SK-N-SH (cell line): Measurements from ENCODE around the gene DIPK1A. TPM values are rescaled to one million over a fixed set of nuclear protein-coding genes. Genes with fewer than 3 reads are reported as not detected.

Experiments used
- CTCF ChIA-PET: fragments of 300-600, 350-600 bp; formaldehyde crosslinking; extraction: SDS; loops from one replicate; lab custom pipeline; 2021; lab: Yijun Ruan, JAX
- POLR2A ChIA-PET: fragments of 350-600 bp; sonication (Branson Sonifier 250); formaldehyde crosslinking; extraction: SDS; loops from one replicate; lab custom pipeline; 2020; ENCODE audit warnings: antibody characterized with exemption, inconsistent platforms; lab: Yijun Ruan, JAX
- DNase-seq: peaks from one replicate; pipeline ENCODE4 v3.0.0; 2012
- H2AFZ ChIP-seq: fragments of 200-600 bp; sonication (generic); 2 replicates; pipeline ENCODE4 v1.8.1; 2016; ENCODE audit warnings: antibody characterized with exemption, mild to moderate bottlenecking, low read depth
- H3F3A ChIP-seq: fragments of 200-600 bp; sonication (generic); replicated peaks from 2 replicates; pipeline ENCODE3; 2016; ENCODE audit warnings: antibody characterized with exemption, mild to moderate bottlenecking; ENCODE audit not compliant: insufficient read depth
- H3K27ac ChIP-seq, 2 experiments: fragments of 200-500 bp in 1 of 2; fragments of 200-600 bp in 1 of 2; sonication (Bioruptor generic) in 1 of 2; sonication (generic), shearing (Covaris generic) in 1 of 2; 2 replicates each; pipeline versions ENCODE4 v1.5.1 to v1.6.1; 2014 to 2016; ENCODE audit warnings: low read depth in 2 of 2, inconsistent platforms in 1 of 2, low read length in 1 of 2, mild to moderate bottlenecking in 1 of 2, mixed read lengths in 1 of 2
- H3K27me3 ChIP-seq: fragments of 200-600 bp; sonication (generic), shearing (Covaris generic); 2 replicates; pipeline ENCODE4 v1.6.1; 2016; ENCODE audit warnings: mixed run types; ENCODE audit not compliant: insufficient read depth
- H3K36me3 ChIP-seq, 2 experiments: fragments of 200-500 bp in 1 of 2; fragments of 200-600 bp in 1 of 2; sonication (Bioruptor generic) in 1 of 2; sonication (generic) in 1 of 2; replicated peaks in 1 of 2; 2 replicates each; pipeline versions ENCODE3 to v1.5.1; 2014 to 2016; ENCODE audit warnings: low read length in 1 of 2, mild to moderate bottlenecking in 1 of 2; ENCODE audit not compliant: insufficient read depth in 2 of 2, control insufficient read depth in 1 of 2
- H3K4me1 ChIP-seq, 2 experiments: fragments of 200-500 bp in 1 of 2; fragments of 200-600 bp in 1 of 2; sonication (Bioruptor generic) in 1 of 2; sonication (generic), shearing (Covaris generic) in 1 of 2; 2 replicates each; pipeline versions ENCODE4 v1.5.1 to v1.6.1; 2014 to 2016; ENCODE audit warnings: low read depth in 1 of 2, low read length in 1 of 2, mixed run types in 1 of 2; ENCODE audit not compliant: insufficient read depth in 2 of 2, control insufficient read depth in 1 of 2
- H3K4me2 ChIP-seq: fragments of 200-600 bp; sonication (generic), shearing (Covaris generic); 2 replicates; pipeline ENCODE4 v1.6.1; 2017; ENCODE audit warnings: mixed run types
- H3K4me3 ChIP-seq, 2 experiments: fragments of 200-500 bp in 1 of 2; fragments of 200-600 bp in 1 of 2; sonication (Bioruptor generic) in 1 of 2; sonication (generic), shearing (Covaris generic) in 1 of 2; 2 replicates each; pipeline versions ENCODE4 v1.5.1 to v1.8.1; 2014 to 2016; ENCODE audit warnings: low read depth in 2 of 2, inconsistent platforms in 1 of 2, low read length in 1 of 2, mild to moderate bottlenecking in 1 of 2, mixed read lengths in 1 of 2, moderate library complexity in 1 of 2
- H3K79me2 ChIP-seq: fragments of 200-600 bp; sonication (generic); 2 replicates; pipeline ENCODE4 v1.8.1; 2017; ENCODE audit warnings: mild to moderate bottlenecking; ENCODE audit not compliant: insufficient read depth
- H3K9ac ChIP-seq: fragments of 200-600 bp; sonication (generic); 2 replicates; pipeline ENCODE4 v1.6.1; 2017; ENCODE audit warnings: mixed run types
- H3K9me2 ChIP-seq: fragments of 200-600 bp; sonication (generic); 2 replicates; pipeline ENCODE4 v1.6.1; 2017; ENCODE audit warnings: mixed run types
- H3K9me3 ChIP-seq: fragments of 200-600 bp; sonication (generic); 2 replicates; pipeline ENCODE4 v1.6.1; 2017; ENCODE audit warnings: mixed run types, mild to moderate bottlenecking, moderate library complexity
- H4K20me1 ChIP-seq: fragments of 200-600 bp; sonication (generic); 2 replicates; pipeline ENCODE4 v1.6.1; 2017; ENCODE audit warnings: mild to moderate bottlenecking, mixed run types; ENCODE audit not compliant: insufficient read depth
- CTCF ChIP-seq: fragments of 200-600 bp; sonication (generic); IDR thresholded peaks from 2 replicates; pipeline ENCODE4 v1.6.1; 2017; ENCODE audit warnings: antibody characterized with exemption, mild to moderate bottlenecking, moderate library complexity
- ELF1 ChIP-seq: IDR thresholded peaks from 2 replicates; pipeline ENCODE4 v1.4.0; 2012
- EP300 ChIP-seq, 2 experiments: IDR thresholded peaks; 2 replicates each; pipeline versions ENCODE4 v1.4.0 to v1.6.1; 2012; ENCODE audit warnings: borderline replicate concordance in 1 of 2, low read depth in 1 of 2, low read length in 1 of 2
- FOXJ3 ChIP-seq: sonication (generic); formaldehyde crosslinking; IDR thresholded peaks from 2 replicates; pipeline ENCODE4 v1.5.1; 2020; ENCODE audit warnings: mild to moderate bottlenecking, missing genetic modification reagents
- FOXM1 ChIP-seq: IDR thresholded peaks from 2 replicates; pipeline ENCODE4 v1.4.0; 2012; ENCODE audit warnings: low read depth, mild to moderate bottlenecking
- GATA2 ChIP-seq: sonication (generic); formaldehyde crosslinking; IDR thresholded peaks from 2 replicates; pipeline ENCODE4 v1.5.0; 2020; ENCODE audit warnings: mild to moderate bottlenecking, missing genetic modification reagents
- IRF3 ChIP-seq: fragments of 150-350 bp; IDR thresholded peaks from 2 replicates; pipeline ENCODE4 v1.6.1; 2016; ENCODE audit warnings: mild to moderate bottlenecking, low read depth, low read length
- JUND ChIP-seq: IDR thresholded peaks from 2 replicates; pipeline ENCODE4 v1.4.0; 2012
- MXI1 ChIP-seq: IDR thresholded peaks from 2 replicates; pipeline ENCODE4 v1.6.1; 2012; ENCODE audit warnings: mild to moderate bottlenecking, low read depth, low read length, improper control_type of control experiment
- NFIC ChIP-seq: IDR thresholded peaks from 2 replicates; pipeline ENCODE4 v1.4.0; 2012; ENCODE audit warnings: borderline replicate concordance
- NRF1 ChIP-seq: IDR thresholded peaks from 2 replicates; pipeline ENCODE4 v1.6.1; 2012; ENCODE audit warnings: low read depth, mild to moderate bottlenecking, low read length
- RAD21 ChIP-seq: IDR thresholded peaks from 2 replicates; pipeline ENCODE4 v1.6.1; 2012; ENCODE audit warnings: mild to moderate bottlenecking, low read length
- RCOR1 ChIP-seq: fragments of 150-350 bp; IDR thresholded peaks from 2 replicates; pipeline ENCODE4 v1.6.1; 2017; ENCODE audit warnings: antibody characterized with exemption, low read length
- REST ChIP-seq: IDR thresholded peaks from 2 replicates; pipeline ENCODE4 v1.6.1; 2012; ENCODE audit warnings: mild to moderate bottlenecking, low read depth, low read length, moderate library complexity
- RFX5 ChIP-seq: IDR thresholded peaks from 2 replicates; pipeline ENCODE4 v1.6.1; 2012; ENCODE audit warnings: mild to moderate bottlenecking, improper control_type of control experiment, low read length
- RXRA ChIP-seq: IDR thresholded peaks from 2 replicates; pipeline ENCODE4 v1.4.0; 2012; ENCODE audit warnings: low read depth, mild to moderate bottlenecking, borderline replicate concordance
- TAF1 ChIP-seq: IDR thresholded peaks from 2 replicates; pipeline ENCODE4 v1.6.1; 2012; ENCODE audit warnings: low read depth, mild to moderate bottlenecking, low read length, moderate library complexity, borderline replicate concordance
- TCF12 ChIP-seq: IDR thresholded peaks from 2 replicates; pipeline ENCODE4 v1.4.0; 2012
- YY1 ChIP-seq: IDR thresholded peaks from 2 replicates; pipeline ENCODE4 v1.4.0; 2012; ENCODE audit warnings: low read depth, mild to moderate bottlenecking
- ZBTB33 ChIP-seq: IDR thresholded peaks from 2 replicates; pipeline ENCODE4 v1.4.0; 2012; ENCODE audit warnings: low read depth, borderline replicate concordance
- WGBS: methylation state at CpG from one replicate; pipeline ENCODE4 v1.1.6; 2017; ENCODE audit warnings: low lambda C conversion rate; 5-methylcytosine and 5-hydroxymethylcytosine counted together
- polyA plus RNA-seq, 3 experiments: library from polyadenylated mRNA; depleted of rRNA; stranded (reverse); fragments of >200 nt; gene quantifications; 2 replicates each; pipeline ENCODE4 v1.2.3, GENCODE V29; 2012

Gene DIPK1A
- polyA plus RNA-seq, 1 of the 3 experiments (the other 2 are of a cell fraction): 3.4 TPM

DNA sequence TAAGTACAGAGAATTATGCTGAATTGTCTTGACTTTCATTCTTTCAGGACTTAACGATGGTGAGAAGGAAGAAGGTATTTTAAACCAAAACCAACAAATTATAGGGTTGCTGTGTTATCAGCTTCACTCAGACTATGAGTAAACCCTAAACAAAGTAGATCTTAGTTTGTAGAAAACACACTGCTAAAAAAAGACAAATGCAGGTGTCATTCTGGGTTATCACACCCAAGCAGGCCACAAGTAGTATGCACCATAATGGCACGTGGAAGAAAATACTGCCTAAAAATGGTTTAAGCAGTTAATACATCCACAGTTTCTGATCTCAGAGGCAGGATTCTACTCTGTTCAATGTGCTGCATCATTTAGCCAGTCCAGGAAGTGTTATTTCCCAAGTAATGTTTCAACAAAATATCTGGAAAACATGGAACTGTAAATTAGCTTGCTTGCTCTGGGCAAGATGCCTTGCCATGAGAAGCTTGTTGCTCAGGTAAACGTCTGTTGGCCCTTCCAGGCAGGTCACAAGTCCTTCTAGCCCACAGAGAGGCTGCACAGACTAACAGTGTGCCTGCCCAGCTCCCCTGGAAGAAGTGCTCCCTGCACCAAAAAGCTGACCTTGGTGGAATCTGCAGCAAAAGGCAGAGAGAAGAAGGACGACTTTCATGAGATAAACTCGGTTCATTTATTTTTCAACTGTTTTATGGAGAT lies 4.1 kb downstream of the DIPK1A start:
- H3K4me3 ChIP-seq: no peak overlapping the region
- TF ChIP-seq FOXM1 (no peak), GATA2 (CRISPR knock-in tag) (no peak), TAF1 (no peak), YY1 (no peak), FOXJ3 (CRISPR knock-in tag) (no peak), NRF1 (no peak), CTCF (no peak), JUND (no peak), RCOR1 (no peak), REST (no peak), IRF3 (no peak), EP300 (IDR thresholded peaks at IDR 0.05; ENCODE audit: borderline replicate concordance in 1 of 2, low read depth in 1 of 2, low read length in 1 of 2) (no peak), TCF12 (no peak), ELF1 (no peak), RXRA (no peak), MXI1 (no peak), RAD21 (no peak), NFIC (no peak), RFX5 (no peak), ZBTB33 (no peak)
- no peaks in the 10 kb centered on the region for H3K9me3 ChIP-seq
- POLR2A ChIA-PET: interaction anchor here (1.1 kb wide), 1 partner anchor 38 kb away, joined by 3 read pairs; no protein-coding TSS in a partner anchor
- no peak for DNase-seq
- no peaks in the 10 kb centered on the region for H3K36me3 ChIP-seq
- no peak overlapping the region for H3K9ac ChIP-seq
- H3K4me1 ChIP-seq: peaks cover 7 to 8% of the 10 kb centered on the region in 2 experiments; a peak in 3 of 4 replicates
- H2AFZ ChIP-seq: no peak overlapping the region
- H3K79me2 ChIP-seq: peaks cover 5% of the 10 kb centered on the region; the same call in 1 of the 2 replicates
- no peaks in the 10 kb centered on the region for H3K9me2 ChIP-seq
- H3F3A ChIP-seq: no peaks in the 10 kb centered on the region
- no peak overlapping the region for H3K4me2 ChIP-seq
- no peak overlapping the region for H3K27ac ChIP-seq
- 93% methylated on average over 5 of the region's 5 CpGs for WGBS
- CTCF ChIA-PET: interaction anchor here (0.6 to 10.4 kb wide), 5 partner anchors 14 to 136 kb away, joined by 3 to 163 read pairs (median 8); no protein-coding TSS in a partner anchor
- no peaks in the 10 kb centered on the region for H4K20me1 ChIP-seq
- H3K27me3 ChIP-seq: no peaks in the 10 kb centered on the region
